ENCODE measurements around the gene GTPBP10. TPM values are rescaled to one million over a fixed set of nuclear protein-coding genes. Genes with fewer than 3 reads are reported as not detected.

Gene GTPBP10
- total RNA-seq, 1 donor from 2014 or later = 22.7 TPM

DNA sequence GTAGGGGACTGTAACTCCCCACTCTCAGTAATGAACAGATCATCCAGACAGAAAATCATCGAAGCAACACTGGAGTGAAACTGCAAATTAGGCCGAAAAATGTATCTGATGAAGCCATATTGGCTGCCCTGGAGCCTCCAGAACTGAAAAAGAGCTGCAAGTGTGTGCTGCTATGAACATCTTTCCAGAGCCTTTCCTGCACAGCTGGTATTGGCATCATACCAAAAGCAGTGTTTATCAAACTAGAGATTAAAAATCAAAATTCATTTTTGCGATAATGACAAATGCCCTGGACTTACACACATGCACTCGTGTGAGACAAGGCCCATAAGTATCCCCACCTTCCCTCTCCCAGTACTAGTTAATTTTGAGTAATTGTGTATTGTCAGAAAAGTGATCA is 49.9 kb downstream of the GTPBP10 start:
- Mint-ChIP-seq H3K4me1 (ENCODE audit: unreplicated experiment) (no peaks in the 10 kb centered on the region), H3K27me3 (peaks cover 4% of the 10 kb centered on the region), H3K9me3 (no peaks in the 10 kb centered on the region), H3K36me3 (no peaks in the 10 kb centered on the region), H3K4me3 (no peak overlapping the region), H3K27ac (no peak overlapping the region)
- TF ChIP-seq, protein P1, sequence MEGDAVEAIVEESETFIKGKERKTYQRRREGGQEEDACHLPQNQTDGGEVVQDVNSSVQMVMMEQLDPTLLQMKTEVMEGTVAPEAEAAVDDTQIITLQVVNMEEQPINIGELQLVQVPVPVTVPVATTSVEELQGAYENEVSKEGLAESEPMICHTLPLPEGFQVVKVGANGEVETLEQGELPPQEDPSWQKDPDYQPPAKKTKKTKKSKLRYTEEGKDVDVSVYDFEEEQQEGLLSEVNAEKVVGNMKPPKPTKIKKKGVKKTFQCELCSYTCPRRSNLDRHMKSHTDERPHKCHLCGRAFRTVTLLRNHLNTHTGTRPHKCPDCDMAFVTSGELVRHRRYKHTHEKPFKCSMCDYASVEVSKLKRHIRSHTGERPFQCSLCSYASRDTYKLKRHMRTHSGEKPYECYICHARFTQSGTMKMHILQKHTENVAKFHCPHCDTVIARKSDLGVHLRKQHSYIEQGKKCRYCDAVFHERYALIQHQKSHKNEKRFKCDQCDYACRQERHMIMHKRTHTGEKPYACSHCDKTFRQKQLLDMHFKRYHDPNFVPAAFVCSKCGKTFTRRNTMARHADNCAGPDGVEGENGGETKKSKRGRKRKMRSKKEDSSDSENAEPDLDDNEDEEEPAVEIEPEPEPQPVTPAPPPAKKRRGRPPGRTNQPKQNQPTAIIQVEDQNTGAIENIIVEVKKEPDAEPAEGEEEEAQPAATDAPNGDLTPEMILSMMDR (conservative IDR thresholded peaks at IDR 0.05) = no peak
- DNase-seq (ENCODE audit: extremely low spot score, unreplicated experiment) = no peak

DNA sequence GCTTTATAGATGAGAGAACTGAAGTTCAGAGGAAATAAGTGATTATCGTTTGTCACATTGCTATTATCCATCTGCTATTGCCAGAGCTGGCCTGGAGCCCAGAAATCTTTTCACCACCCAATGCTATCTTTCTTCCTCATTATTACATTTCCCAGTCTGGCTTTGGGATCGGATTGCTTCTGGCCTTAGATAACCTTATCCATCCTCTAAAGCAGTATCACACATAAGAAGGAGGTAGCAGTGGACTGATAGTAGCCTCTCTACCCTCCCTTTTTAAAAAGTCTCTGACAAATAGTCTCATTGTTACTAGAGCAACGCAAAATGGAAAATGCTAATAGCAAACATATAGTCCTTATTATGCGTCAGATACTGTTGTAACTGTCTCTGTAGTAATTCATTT is 55.5 kb downstream of the GTPBP10 start:
- peaks cover 9% of the 10 kb centered on the region for H3K27me3 Mint-ChIP-seq
- H3K4me1 Mint-ChIP-seq (ENCODE audit: unreplicated experiment) = peaks cover 5% of the 10 kb centered on the region
- H3K27ac Mint-ChIP-seq = no peak overlapping the region
- H3K9me3 Mint-ChIP-seq = no peaks in the 10 kb centered on the region
- no peaks in the 10 kb centered on the region for H3K36me3 Mint-ChIP-seq
- TF ChIP-seq, protein P1 (conservative IDR thresholded peaks at IDR 0.05) = no peak
- no peak overlapping the region for H3K4me3 Mint-ChIP-seq
- DNase-seq (ENCODE audit: extremely low spot score, unreplicated experiment) = no peak

DNA sequence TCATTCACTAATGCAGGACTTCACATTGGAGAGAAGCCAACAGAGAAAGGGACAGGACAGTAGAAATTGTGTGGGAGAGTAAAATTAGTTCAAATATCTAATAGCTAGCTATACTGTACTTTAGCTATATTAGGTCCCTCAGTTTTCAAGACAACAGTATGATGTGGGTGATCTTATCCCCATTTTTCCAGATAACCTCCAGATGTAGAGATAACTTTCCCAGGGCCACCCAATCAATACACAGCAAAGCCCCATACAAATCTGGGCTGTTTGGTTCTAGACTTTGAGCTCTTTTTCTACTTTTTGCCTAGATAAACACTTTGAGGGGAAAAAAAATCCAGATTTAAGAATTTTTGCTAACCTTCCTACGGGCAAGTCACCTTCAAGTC is 56.3 kb downstream of the GTPBP10 start:
- peak overlapping the region; percentile 92 for H3K27ac Mint-ChIP-seq
- TF ChIP-seq, protein P1 (conservative IDR thresholded peaks at IDR 0.05) = no peak
- DNase-seq (ENCODE audit: extremely low spot score, unreplicated experiment) = no peak
- peaks cover 8% of the 10 kb centered on the region for H3K4me1 Mint-ChIP-seq (ENCODE audit: unreplicated experiment)
- H3K9me3 Mint-ChIP-seq = no peaks in the 10 kb centered on the region
- H3K27me3 Mint-ChIP-seq = peaks cover 9% of the 10 kb centered on the region
- peaks cover 7% of the 10 kb centered on the region for H3K36me3 Mint-ChIP-seq
- peak overlapping the region; percentile 96 for H3K4me3 Mint-ChIP-seq

DNA sequence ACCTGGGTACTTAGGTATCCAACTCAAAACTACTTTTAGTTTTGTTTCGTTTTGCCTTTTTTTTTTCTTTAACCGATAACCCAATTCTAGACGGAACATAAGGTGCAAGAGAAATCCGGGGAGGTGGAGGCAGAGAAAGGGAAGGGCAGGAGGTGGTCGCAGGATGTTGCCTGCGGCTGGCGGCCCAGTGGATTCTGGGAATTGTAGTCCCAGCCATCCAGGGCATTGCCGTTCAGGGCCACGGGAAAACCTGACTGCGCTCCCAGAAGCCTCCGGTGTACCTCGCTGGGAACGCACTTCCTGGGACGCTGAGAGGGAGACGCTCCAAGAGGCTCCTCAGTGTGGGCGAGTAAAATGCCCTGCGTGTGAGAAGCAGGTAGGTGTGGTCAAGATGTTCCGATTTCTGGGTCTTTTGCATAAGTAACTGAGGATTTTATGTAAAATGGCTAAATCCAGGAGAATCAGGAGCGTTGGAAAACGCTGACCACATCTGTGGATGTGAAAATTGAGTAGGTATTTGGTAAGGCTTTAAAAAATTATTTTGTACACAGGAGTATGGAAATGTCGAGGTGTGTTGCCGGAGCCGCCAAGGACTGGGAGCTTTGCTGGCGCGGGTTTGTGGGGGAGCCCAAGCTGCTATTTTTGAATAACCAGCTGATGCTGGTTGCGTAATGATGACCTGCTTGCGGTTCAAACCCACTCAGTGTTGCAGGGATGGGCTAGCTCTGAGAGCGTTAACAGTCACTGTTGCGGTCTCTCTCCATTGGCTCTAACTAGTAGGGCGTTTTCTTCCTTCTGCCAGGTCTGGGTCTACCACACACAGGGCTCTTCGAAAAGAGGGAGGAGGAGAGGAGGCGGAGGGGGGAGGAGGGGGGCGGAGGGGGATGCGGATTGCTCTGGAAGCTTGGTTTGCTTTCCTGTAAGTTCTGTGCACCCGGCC is 56.9 kb downstream of the GTPBP10 start, which contains the start of gene CLDN12:
Gene CLDN12, plus strand, starts transcription at position 288 of the 940 bp plus-strand sequence. CDS start 9,216 bp downstream, outside the sequence.
- Mint-ChIP-seq H3K4me1 (ENCODE audit: unreplicated experiment) (peaks cover 10% of the 10 kb centered on the region), H3K4me3 (peak within 1 kb of the TSS; percentile 96), H3K9me3 (no peaks in the 10 kb centered on the region), H3K27me3 (peaks cover 9% of the 10 kb centered on the region), H3K27ac (peak within 1 kb of the TSS; percentile 92), H3K36me3 (peaks cover 9% of the 10 kb centered on the region)
- peak; percentile 80 for DNase-seq (ENCODE audit: extremely low spot score, unreplicated experiment)
- TF ChIP-seq, protein P1 (conservative IDR thresholded peaks at IDR 0.05) = no peak

DNA sequence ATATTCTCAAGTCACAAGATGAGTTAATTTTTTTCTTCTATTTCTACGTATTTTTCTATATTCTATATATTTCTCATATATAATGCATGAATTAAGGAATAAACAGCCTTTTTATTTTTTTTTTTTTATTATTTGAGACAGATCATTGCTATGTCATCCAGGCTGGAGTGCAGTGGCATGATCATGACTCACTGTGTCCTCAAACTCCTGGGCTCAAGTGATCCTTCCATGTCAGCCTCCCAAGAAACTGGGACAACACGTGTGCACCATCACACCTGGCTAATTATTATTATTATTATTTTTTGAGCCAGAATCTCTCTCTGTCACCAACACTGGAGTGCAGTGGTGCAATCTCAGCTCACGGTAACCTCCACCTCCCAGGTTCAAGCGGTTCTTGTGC is 58.3 kb downstream of the GTPBP10 start:
- TF ChIP-seq, protein P1 (conservative IDR thresholded peaks at IDR 0.05) = no peak
- Mint-ChIP-seq H3K27ac (no peak overlapping the region), H3K9me3 (no peaks in the 10 kb centered on the region), H3K36me3 (peaks cover 13% of the 10 kb centered on the region), H3K27me3 (peaks cover 9% of the 10 kb centered on the region), H3K4me3 (peak overlapping the region; percentile 96), H3K4me1 (ENCODE audit: unreplicated experiment) (peaks cover 10% of the 10 kb centered on the region)
- no peak for DNase-seq (ENCODE audit: extremely low spot score, unreplicated experiment)

Data from type B pancreatic cell (in vitro differentiated cells).